B cell (primary cell): ENCODE results near the gene NAV1. TPM values are rescaled to one million over a fixed set of nuclear protein-coding genes. Genes with fewer than 3 reads are reported as not detected.

Source experiments
- ATAC-seq: fragments of 200-7000 bp; cut with Tn5 transposase; one replicate; pipeline ENCODE4 v1.10.0; 2021; ENCODE audit warnings: low read depth, mild to moderate bottlenecking, moderate number of reproducible peaks, moderate library complexity
- CTCF ChIA-PET: fragments of 350-600 bp; sonication (Branson Sonifier 250); formaldehyde crosslinking; loops from one replicate; lab custom pipeline; 2021; ENCODE audit warnings: antibody characterized with exemption, inconsistent platforms; lab: Charles Lee
- POLR2A ChIA-PET: fragments of 350-600 bp; sonication (Branson Sonifier 250); formaldehyde crosslinking; loops from one replicate; lab custom pipeline; 2021; ENCODE audit warnings: antibody characterized with exemption; lab: Charles Lee
- DNase-seq: peaks from one replicate; pipeline ENCODE4 v3.0.0; 2013
- H2AFZ ChIP-seq: 2 replicates; pipeline ENCODE4 v1.6.1; 2012; ENCODE audit warnings: mild to moderate bottlenecking, low read depth, low read length; ENCODE audit not compliant: insufficient read depth, poor library complexity, severe bottlenecking
- H3K27ac ChIP-seq, 2 donors: 1 replicate in 1 of 2; 2 replicates in 1 of 2; pipeline ENCODE4 v1.5.1; 2012 to 2013; ENCODE audit warnings: low read length in 2 of 2, mild to moderate bottlenecking in 2 of 2, moderate library complexity in 1 of 2
- H3K27me3 ChIP-seq, 4 experiments: fragments of 200-600 bp in 1 of 4; sonication (generic) in 1 of 4; replicated peaks in 1 of 4; 1 replicate in 2 of 4; 2 replicates in 2 of 4; pipeline versions ENCODE4 v1.6.1 to v1.7.0; 2013 to 2016; ENCODE audit warnings: low read length in 3 of 4, mild to moderate bottlenecking in 2 of 4, mixed read lengths in 1 of 4, moderate library complexity in 1 of 4; ENCODE audit not compliant: insufficient read depth in 4 of 4, control insufficient read depth in 3 of 4; ENCODE audit errors: control extremely low read depth in 1 of 4
- H3K36me3 ChIP-seq, 2 experiments: replicated peaks in 1 of 2; 1 replicate in 1 of 2; 2 replicates in 1 of 2; pipeline versions ENCODE4 v1.6.1 to v1.7.1; 2013; ENCODE audit warnings: low read length in 1 of 2; ENCODE audit not compliant: insufficient read depth in 2 of 2, control insufficient read depth in 1 of 2; ENCODE audit errors: control extremely low read depth in 1 of 2, extremely low read depth in 1 of 2
- H3K4me1 ChIP-seq, 2 donors: fragments of 200-600 bp in 1 of 2; sonication (generic) in 1 of 2; 1 replicate in 1 of 2; 2 replicates in 1 of 2; pipeline versions ENCODE4 v1.5.1 to v1.6.1; 2013 to 2017; ENCODE audit warnings: low read length in 2 of 2; ENCODE audit not compliant: control insufficient read depth in 2 of 2, insufficient read depth in 2 of 2
- H3K4me2 ChIP-seq: replicated peaks from 2 replicates; pipeline ENCODE3; 2012; ENCODE audit warnings: mild to moderate bottlenecking, low read depth, low read length; ENCODE audit not compliant: poor library complexity, severe bottlenecking
- H3K4me3 ChIP-seq, 5 experiments: fragments of 200-600 bp in 1 of 5; sonication (generic) in 1 of 5; 1 replicate in 3 of 5; 2 replicates in 2 of 5; pipeline versions ENCODE4 v1.5.1 to v1.7.0; 2011 to 2016; ENCODE audit warnings: low read length in 4 of 5, mild to moderate bottlenecking in 4 of 5, low read depth in 2 of 5, control low read depth in 1 of 5, moderate library complexity in 1 of 5; ENCODE audit not compliant: insufficient read depth in 1 of 5; ENCODE audit errors: control extremely low read depth in 1 of 5, extremely low read depth in 1 of 5
- H3K79me2 ChIP-seq: fragments of 200-600 bp; sonication (generic); one replicate; pipeline ENCODE4 v1.6.0; 2016; ENCODE audit warnings: low read length; ENCODE audit not compliant: control insufficient read depth, insufficient read depth
- H3K9ac ChIP-seq: fragments of 200-600 bp; sonication (generic); 2 replicates; pipeline ENCODE4 v1.6.1; 2017; ENCODE audit warnings: mild to moderate bottlenecking, low read length, moderate library complexity
- H3K9me3 ChIP-seq, 3 donors: one replicate each; pipeline versions ENCODE4 v1.6.1 to v1.7.1; 2013; ENCODE audit warnings: low read length in 2 of 3; ENCODE audit not compliant: control insufficient read depth in 2 of 3, insufficient read depth in 1 of 3; ENCODE audit errors: control extremely low read depth in 1 of 3
- H4K20me1 ChIP-seq: 2 replicates; pipeline ENCODE4 v1.6.0; 2012; ENCODE audit warnings: mild to moderate bottlenecking, low read length; ENCODE audit not compliant: insufficient read depth, control insufficient read depth, poor library complexity, severe bottlenecking
- H3K27ac Mint-ChIP-seq: one replicate; pipeline ENCODE4 v1.8.0; 2021; ENCODE audit warnings: mixed read lengths
- H3K27me3 Mint-ChIP-seq: one replicate; pipeline ENCODE4 v1.8.0; 2021; ENCODE audit warnings: mixed read lengths
- H3K4me1 Mint-ChIP-seq: one replicate; pipeline ENCODE4 v1.8.0; 2021; ENCODE audit warnings: mixed read lengths
- H3K4me3 Mint-ChIP-seq: one replicate; pipeline ENCODE4 v1.8.0; 2021; ENCODE audit warnings: mixed read lengths
- H3K9me3 Mint-ChIP-seq: one replicate; pipeline ENCODE4 v1.8.0; 2022; ENCODE audit warnings: mixed read lengths; ENCODE audit not compliant: insufficient read depth
- CTCF ChIP-seq: fragments of 200-600 bp; IDR thresholded peaks from one replicate; pipeline ENCODE4 v1.8.0; 2022; ENCODE audit warnings: antibody characterized with exemption, mild to moderate bottlenecking
- EZH2 ChIP-seq: IDR thresholded peaks from 2 replicates; pipeline ENCODE4 v1.6.1; 2012; ENCODE audit warnings: borderline replicate concordance, low read depth, mild to moderate bottlenecking, moderate library complexity, low read length; ENCODE audit not compliant: insufficient read depth, poor library complexity, severe bottlenecking
- WGBS: methylation state at CpG from one replicate; pipeline ENCODE4 v1.1.5; 2013; ENCODE audit warnings: missing lambda C conversion rate; ENCODE audit not compliant: insufficient coverage; 5-methylcytosine and 5-hydroxymethylcytosine counted together
- intact Hi-C: fragments of 100-400 bp; cut with micrococcal nuclease; formaldehyde crosslinking; loops from one replicate; pipeline ENCODE4 v1.10.0; 2022
- polyA plus RNA-seq: library from polyadenylated mRNA; depleted of rRNA; stranded (reverse); fragments of >200 nt; gene quantifications from 2 replicates; pipeline ENCODE4 v1.2.3, GENCODE V29; 2012
- total RNA-seq, 2 donors: library from RNA; stranded (reverse); fragments of 120-200 nt in 1 of 2; gene quantifications; 1 replicate in 1 of 2; 2 replicates in 1 of 2; pipeline versions ENCODE4 v1.2.3 to v1.2.4, GENCODE V29; 2013 to 2022

The NAV1 gene
- total and polyA plus RNA-seq, 2 donors (not counting 1 experiment from before 2014, with no cell fraction given): 1.5 to 4.3 TPM

- H3K27ac Mint-ChIP-seq: no peak overlapping the region
These were observed 37.0 kb upstream of the NAV1 start for GRCh38 chr1:201501812-201502510.

More at GRCh38 chr1:201501812-201502510, 37.0 kb upstream of the NAV1 start:
- 98% methylated on average over 5 of the region's 10 CpGs for WGBS
- TF ChIP-seq EZH2 (no peak), CTCF (no peak)
- Mint-ChIP-seq H3K4me1 (peaks cover 20% of the 10 kb centered on the region), H3K9me3 (no peaks in the 10 kb centered on the region), H3K27me3 (no peaks in the 10 kb centered on the region), H3K4me3 (no peak overlapping the region)
- Histone ChIP-seq H3K27me3 (no peaks in the 10 kb centered on the region), H3K79me2 (peaks cover 33% of the 10 kb centered on the region), H4K20me1 (no peaks in the 10 kb centered on the region), H3K4me1 (peaks cover 13 to 17% of the 10 kb centered on the region in 2 donors), H3K9ac (no peak overlapping the region), H3K27ac (no peak overlapping the region), H3K36me3 (no peaks in the 10 kb centered on the region), H3K9me3 (no peaks in the 10 kb centered on the region), H3K4me3 (no peak overlapping the region), H2AFZ (no peak overlapping the region), H3K4me2 (no peak overlapping the region)
- intact Hi-C loops: no loop called here
- ATAC-seq: no peak
- CTCF ChIA-PET: interaction anchor here (0.9 to 5.3 kb wide), 4 partner anchors 11 to 54 kb away, joined by 3 to 59 read pairs (median 18); no protein-coding TSS in a partner anchor
- POLR2A ChIA-PET: no interaction called here
- no peak for DNase-seq
